ENCODE data around the gene HCN3. TPM values are rescaled to one million over a fixed set of nuclear protein-coding genes. Genes with fewer than 3 reads are reported as not detected.

The HCN3 gene
- total and polyA plus RNA-seq, 2 of the 8 experiments (the other 6 are each of a cell fraction or from before 2014, with no cell fraction given), result 6.4 to 7.3 TPM

DNA sequence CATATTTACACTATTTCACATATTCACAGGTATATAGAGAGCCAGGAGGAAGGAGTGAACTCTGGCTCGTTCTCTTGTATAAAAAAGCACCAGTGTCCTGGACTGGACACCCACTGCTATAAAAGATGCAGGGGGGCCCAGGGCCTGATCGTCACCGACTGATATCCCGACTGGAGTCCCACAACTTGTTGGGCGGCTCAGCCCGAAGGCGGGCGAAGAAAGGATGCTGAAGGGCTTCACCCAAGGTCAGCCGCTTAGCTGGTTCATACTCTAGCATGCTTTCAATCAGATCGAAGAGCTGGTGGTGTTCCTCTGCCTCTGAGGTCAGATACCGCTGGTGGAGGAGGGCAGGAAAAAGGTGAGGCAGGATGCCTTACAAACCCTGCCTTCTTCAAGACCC lies 14.2 kb upstream of the HCN3 start:
- Histone ChIP-seq H3K36me3 (ENCODE audit: control insufficient read depth in 2 of 4, insufficient read depth in 4 of 4, low read length in 3 of 4) (peaks cover 30 to 57% (median 52%) of the 10 kb centered on the region in 4 experiments), H3K9me3 (ENCODE audit: insufficient read depth in 2 of 2, low read depth in 1 of 2, low read length in 1 of 2) (no peaks in the 10 kb centered on the region), H2BK12ac (ENCODE audit: low read depth, low read length) (no peak overlapping the region), H3K18ac (ENCODE audit: extremely low read depth, low read length) (no peak overlapping the region), H2BK5ac (ENCODE audit: low read depth, low read length) (no peak overlapping the region), H3K14ac (ENCODE audit: insufficient read length) (no peak overlapping the region), H3K9ac (replicated peaks in 1 of 4; ENCODE audit: extremely low read depth in 1 of 4, low read depth in 3 of 4, low read length in 3 of 4) (no peak overlapping the region), H3K27me3 (replicated peaks in 1 of 4; ENCODE audit: control insufficient read depth in 3 of 4, extremely low read depth in 1 of 4, insufficient read depth in 3 of 4, low read length in 3 of 4) (no peaks in the 10 kb centered on the region), H3K4ac (replicated peaks; ENCODE audit: insufficient read length, low read depth, low read length) (no peak overlapping the region), H4K91ac (replicated peaks; ENCODE audit: insufficient read length, low read length) (no peak overlapping the region), H3K79me2 (ENCODE audit: control insufficient read depth in 1 of 2, insufficient read depth in 2 of 2, low read length in 2 of 2) (peaks cover 0 to 14% of the 10 kb centered on the region in 2 experiments; a peak in 1 of 4 replicates), H3K4me2 (ENCODE audit: insufficient read depth in 1 of 2, low read depth in 2 of 2, low read length in 2 of 2) (no peak overlapping the region; a peak in 1 of 4 replicates), H4K5ac (ENCODE audit: insufficient read length, low read depth, low read length) (no peak overlapping the region), H3K56ac (replicated peaks; ENCODE audit: insufficient read length, low read depth, low read length) (no peak overlapping the region), H3K23me2 (ENCODE audit: low read depth, low read length) (peaks cover 5% of the 10 kb centered on the region), H3K79me1 (ENCODE audit: low read depth, low read length) (peaks cover 6% of the 10 kb centered on the region), H2BK15ac (ENCODE audit: low read length) (no peak overlapping the region), H4K20me1 (replicated peaks in 1 of 2; ENCODE audit: control insufficient read depth in 1 of 2, insufficient read depth in 2 of 2, low read length in 2 of 2) (peaks cover 0 to 4% of the 10 kb centered on the region in 2 experiments), H2BK120ac (replicated peaks; ENCODE audit: low read depth, low read length) (no peak overlapping the region), H2AK5ac (ENCODE audit: low read depth, low read length) (no peak overlapping the region), H3K27ac (ENCODE audit: low read depth, low read length) (no peak overlapping the region), H2BK20ac (ENCODE audit: low read length) (no peak overlapping the region), H3K23ac (ENCODE audit: insufficient read length) (no peak overlapping the region), H4K8ac (ENCODE audit: extremely low read depth, insufficient read depth, low read length) (no peak overlapping the region), H3K4me3 (ENCODE audit: extremely low read depth in 1 of 4, insufficient read depth in 2 of 4, low read depth in 3 of 4, low read length in 4 of 4) (no peak overlapping the region), H3K4me1 (replicated peaks in 1 of 4; ENCODE audit: control insufficient read depth in 3 of 4, insufficient read depth in 4 of 4, low read length in 3 of 4) (peaks cover 0 to 8% (median 4%) of the 10 kb centered on the region in 4 experiments; a peak in 3 of 7 replicates), H2AFZ (ENCODE audit: low read length) (no peak overlapping the region)
- TF ChIP-seq POU5F1 (IDR thresholded peaks at IDR 0.05; ENCODE audit: low read depth, low read length), result no peak
- no peak for TF ChIP-seq BACH1 (IDR thresholded peaks at IDR 0.05; ENCODE audit: low read length)
- TF ChIP-seq, protein P1, sequence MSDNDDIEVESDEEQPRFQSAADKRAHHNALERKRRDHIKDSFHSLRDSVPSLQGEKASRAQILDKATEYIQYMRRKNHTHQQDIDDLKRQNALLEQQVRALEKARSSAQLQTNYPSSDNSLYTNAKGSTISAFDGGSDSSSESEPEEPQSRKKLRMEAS (IDR thresholded peaks at IDR 0.05), result no peak
- no peak for TF ChIP-seq YY1 (IDR thresholded peaks at IDR 0.05; ENCODE audit: low read depth, low read length)
- TF ChIP-seq SIX5 (IDR thresholded peaks at IDR 0.05; ENCODE audit: low read depth, low read length), result no peak
- no peak for TF ChIP-seq CHD2 (IDR thresholded peaks at IDR 0.05; ENCODE audit: low read length)
- TF ChIP-seq RFX5 (IDR thresholded peaks at IDR 0.05; ENCODE audit: borderline replicate concordance, low read depth, low read length), result no peak
- TF ChIP-seq ASH2L (IDR thresholded peaks at IDR 0.05; ENCODE audit: low read length), result no peak
- FAIRE-seq (no peak), DNase-seq (ENCODE audit: low read depth in 1 of 2, low spot score in 2 of 2) (no peak)
- ChIA-PET POLR2A (ENCODE audit: partially characterized antibody) (interaction anchor here (0.7 to 6.4 kb wide), 12 partner anchors 9 to 67 kb away, joined by 3 to 87 read pairs (median 4); partner anchors contain the start of genes CLK2 and HCN3), CTCF (ENCODE audit: partially characterized antibody) (interaction anchor here (0.9 to 2.4 kb wide), 3 partner anchors 9 to 56 kb away, joined by 3 to 21 read pairs (median 4); no protein-coding TSS in a partner anchor)
- 93% methylated on average over 11 of the region's 11 CpGs; no CpG with 5 or more reads in 1 of the 2 experiments for WGBS, 2 experiments (ENCODE audit: extremely low coverage in 1 of 2, insufficient coverage in 1 of 2, insufficient read length in 1 of 2, insufficient replicate concordance in 2 of 2, low coverage in 1 of 2, low lambda C conversion rate in 2 of 2, missing lambda C conversion rate in 1 of 2)

All from H1 (cell line).